HEK293T (cell line): ENCODE data around the gene SCO2.

Experiments used
- CTBP1 ChIP-seq: fragments of 450-650 bp; IDR thresholded peaks from 2 replicates; pipeline ENCODE4 v1.6.1; 2016; ENCODE audit warnings: borderline replicate concordance
- ELF4 ChIP-seq: fragments of 450-650 bp; IDR thresholded peaks from 2 replicates; pipeline ENCODE4 v1.6.1; 2017; ENCODE audit warnings: antibody characterized with exemption
- FOXA1 ChIP-seq: fragments of 450-650 bp; IDR thresholded peaks from 2 replicates; pipeline ENCODE4 v1.6.1; 2016; ENCODE audit warnings: mild to moderate bottlenecking
- FOXM1 ChIP-seq: fragments of 450-650 bp; IDR thresholded peaks from 2 replicates; pipeline ENCODE4 v1.6.1; 2017; ENCODE audit warnings: mild to moderate bottlenecking, borderline replicate concordance
- PKNOX1 ChIP-seq: fragments of 450-650 bp; IDR thresholded peaks from 2 replicates; pipeline ENCODE4 v1.6.1; 2016
- SP1 ChIP-seq: fragments of 450-650 bp; IDR thresholded peaks from 2 replicates; pipeline ENCODE4 v1.6.1; 2017
- TARDBP ChIP-seq: fragments of 450-650 bp; IDR thresholded peaks from 2 replicates; pipeline ENCODE4 v1.6.1; 2016
- ZNF384 ChIP-seq: fragments of 450-650 bp; IDR thresholded peaks from 2 replicates; pipeline ENCODE4 v1.6.1; 2016

GRCh38 chr22:50482107-50483074, 43.0 kb downstream of the SCO2 start:
- no peak for TF ChIP-seq FOXM1
- no peak for TF ChIP-seq TARDBP
- no peak for TF ChIP-seq CTBP1
- TF ChIP-seq ZNF384: no peak
- TF ChIP-seq PKNOX1: no peak
- TF ChIP-seq ELF4: no peak
- TF ChIP-seq SP1: no peak
- TF ChIP-seq FOXA1: no peak
